Measurements from ENCODE around the gene ATP2A1.
"Not testable (repeated sequence)": the region's sequence is repeated elsewhere in the genome, so short reads cannot be mapped to it uniquely, and the experiment has no call there.

Gene ATP2A1

GRCh38 chr16:28859326-28859725 lies 19.0 kb upstream of the ATP2A1 start:
- no peak for DNase-seq (ENCODE audit: low read depth in 2 of 2)

- no peak for DNase-seq (ENCODE audit: low read depth in 2 of 2)
These were observed 14.1 kb upstream of the ATP2A1 start for GRCh38 chr16:28863929-28864793.

- DNase-seq (ENCODE audit: low read depth in 2 of 2): no peak
These were observed 13.1 kb upstream of the ATP2A1 start for GRCh38 chr16:28865001-28865688.

GRCh38 chr16:28865722-28866453 lies 12.4 kb upstream of the ATP2A1 start:
- DNase-seq (ENCODE audit: low read depth in 2 of 2): no peak

- DNase-seq (ENCODE audit: low read depth in 2 of 2): no peak
These were observed 11.9 kb upstream of the ATP2A1 start for GRCh38 chr16:28866454-28866804.

- no peak for DNase-seq (ENCODE audit: low read depth in 2 of 2)
These were observed 11.0 kb upstream of the ATP2A1 start for GRCh38 chr16:28867241-28867640.

GRCh38 chr16:28867646-28868045 lies 10.6 kb upstream of the ATP2A1 start:
- DNase-seq (ENCODE audit: low read depth in 2 of 2): not testable (repeated sequence)

GRCh38 chr16:28869201-28869600 lies 9.1 kb upstream of the ATP2A1 start:
- no peak for DNase-seq (ENCODE audit: low read depth in 2 of 2)

GRCh38 chr16:28872952-28873351 lies 5.3 kb upstream of the ATP2A1 start:
- no peak for DNase-seq (ENCODE audit: low read depth in 2 of 2)

GRCh38 chr16:28873543-28874201 lies 4.6 kb upstream of the ATP2A1 start:
- no peak for DNase-seq (ENCODE audit: low read depth in 2 of 2)

- no peak for DNase-seq (ENCODE audit: low read depth in 2 of 2)
These were observed 3.9 kb upstream of the ATP2A1 start for GRCh38 chr16:28874406-28874805.

GRCh38 chr16:28875134-28876018 lies 2.9 kb upstream of the ATP2A1 start:
- DNase-seq (ENCODE audit: low read depth in 2 of 2): no peak

GRCh38 chr16:28876019-28876659 lies 2.1 kb upstream of the ATP2A1 start:
- DNase-seq (ENCODE audit: low read depth in 2 of 2): no peak

- DNase-seq (ENCODE audit: low read depth in 2 of 2): no peak
These were observed 1.2 kb upstream of the ATP2A1 start for GRCh38 chr16:28876973-28877654.

- no peak for DNase-seq (ENCODE audit: low read depth in 2 of 2)
These were observed 660 bp upstream of the ATP2A1 start for GRCh38 chr16:28877655-28878000.

- DNase-seq (ENCODE audit: low read depth in 2 of 2): no peak
These were observed 1.1 kb downstream of the ATP2A1 start for GRCh38 chr16:28879261-28879840.

GRCh38 chr16:28879841-28880588 lies 1.7 kb downstream of the ATP2A1 start:
- peak; percentile 52 to 56 for DNase-seq (ENCODE audit: low read depth in 2 of 2)

GRCh38 chr16:28880589-28880915 lies 2.3 kb downstream of the ATP2A1 start:
- no peak for DNase-seq (ENCODE audit: low read depth in 2 of 2)

- no peak for DNase-seq (ENCODE audit: low read depth in 2 of 2)
These were observed 2.7 kb downstream of the ATP2A1 start for GRCh38 chr16:28880955-28881354.
